ENCODE data around the gene ZDHHC11B. TPM values are rescaled to one million over a fixed set of nuclear protein-coding genes. Genes with fewer than 3 reads are reported as not detected.

The ZDHHC11B gene
- total RNA-seq, 2 donors from 2014 or later, result 0.55 to 3.0 TPM

- Histone ChIP-seq H3K4me1 (replicated peaks) (no peaks in the 10 kb centered on the region), H3K27me3 (replicated peaks; ENCODE audit: insufficient read depth) (no peaks in the 10 kb centered on the region), H3K36me3 (no peaks in the 10 kb centered on the region), H3K4me3 (no peak overlapping the region), H3K27ac (no peak overlapping the region), H3K9me3 (no peaks in the 10 kb centered on the region)
- no peak for DNase-seq (ENCODE audit: low spot score)
- WGBS, result 87% methylated on average over 31 of the region's 38 CpGs
- intact Hi-C loops (cut with DNase I), result no loop called here
- no peak for TF ChIP-seq CTCF (IDR thresholded peaks at IDR 0.05)
- TF ChIP-seq POLR2A (IDR thresholded peaks at IDR 0.05), result no peak
- TF ChIP-seq POLR2AphosphoS5 (IDR thresholded peaks at IDR 0.05), result no peak
Measured at GRCh38 chr5:663436-664342, 120.8 kb downstream of the ZDHHC11B start.

DNA sequence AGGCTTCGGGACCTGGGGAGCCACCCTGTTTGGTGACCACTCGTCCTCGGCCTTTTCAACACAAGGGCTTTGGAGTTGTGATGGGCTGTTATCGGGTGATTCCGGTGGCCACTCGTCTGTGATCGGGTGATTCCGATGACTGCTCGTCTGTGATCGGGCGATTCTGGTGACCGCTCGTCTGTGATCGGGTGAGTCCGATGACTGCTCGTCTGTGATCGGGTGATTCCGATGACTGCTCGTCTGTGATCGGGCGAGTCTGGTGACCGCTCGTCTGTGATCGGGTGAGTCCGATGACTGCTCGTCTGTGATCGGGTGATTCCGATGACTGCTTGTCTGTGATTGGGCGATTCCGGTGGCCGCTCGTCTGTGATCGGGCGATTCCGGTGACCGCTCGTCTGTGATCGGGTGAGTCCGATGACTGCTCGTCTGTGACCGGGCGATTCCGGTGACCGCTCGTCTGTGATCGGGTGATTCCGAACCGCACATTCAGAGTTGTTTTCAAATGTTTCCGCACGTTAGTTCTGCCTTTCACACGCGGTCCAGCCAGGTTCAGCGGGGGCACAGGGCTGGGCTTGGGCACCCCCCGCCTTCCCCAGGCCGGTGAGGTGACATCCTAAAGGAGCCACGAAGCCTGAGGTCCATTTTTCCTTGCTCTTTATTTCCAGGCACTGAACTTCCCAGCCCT lies 121.6 kb downstream of the ZDHHC11B start:
- no peak for DNase-seq (ENCODE audit: low spot score)
- Histone ChIP-seq H3K27me3 (replicated peaks; ENCODE audit: insufficient read depth) (no peaks in the 10 kb centered on the region), H3K9me3 (no peaks in the 10 kb centered on the region), H3K4me1 (replicated peaks) (no peaks in the 10 kb centered on the region), H3K4me3 (no peak overlapping the region), H3K36me3 (no peaks in the 10 kb centered on the region), H3K27ac (no peak overlapping the region)
- no peak for TF ChIP-seq POLR2A (IDR thresholded peaks at IDR 0.05)
- no peak for TF ChIP-seq CTCF (IDR thresholded peaks at IDR 0.05)
- no peak for TF ChIP-seq POLR2AphosphoS5 (IDR thresholded peaks at IDR 0.05)
- WGBS, result 95% methylated on average over 56 of the region's 56 CpGs
- intact Hi-C loops (cut with DNase I), result no loop called here

DNA sequence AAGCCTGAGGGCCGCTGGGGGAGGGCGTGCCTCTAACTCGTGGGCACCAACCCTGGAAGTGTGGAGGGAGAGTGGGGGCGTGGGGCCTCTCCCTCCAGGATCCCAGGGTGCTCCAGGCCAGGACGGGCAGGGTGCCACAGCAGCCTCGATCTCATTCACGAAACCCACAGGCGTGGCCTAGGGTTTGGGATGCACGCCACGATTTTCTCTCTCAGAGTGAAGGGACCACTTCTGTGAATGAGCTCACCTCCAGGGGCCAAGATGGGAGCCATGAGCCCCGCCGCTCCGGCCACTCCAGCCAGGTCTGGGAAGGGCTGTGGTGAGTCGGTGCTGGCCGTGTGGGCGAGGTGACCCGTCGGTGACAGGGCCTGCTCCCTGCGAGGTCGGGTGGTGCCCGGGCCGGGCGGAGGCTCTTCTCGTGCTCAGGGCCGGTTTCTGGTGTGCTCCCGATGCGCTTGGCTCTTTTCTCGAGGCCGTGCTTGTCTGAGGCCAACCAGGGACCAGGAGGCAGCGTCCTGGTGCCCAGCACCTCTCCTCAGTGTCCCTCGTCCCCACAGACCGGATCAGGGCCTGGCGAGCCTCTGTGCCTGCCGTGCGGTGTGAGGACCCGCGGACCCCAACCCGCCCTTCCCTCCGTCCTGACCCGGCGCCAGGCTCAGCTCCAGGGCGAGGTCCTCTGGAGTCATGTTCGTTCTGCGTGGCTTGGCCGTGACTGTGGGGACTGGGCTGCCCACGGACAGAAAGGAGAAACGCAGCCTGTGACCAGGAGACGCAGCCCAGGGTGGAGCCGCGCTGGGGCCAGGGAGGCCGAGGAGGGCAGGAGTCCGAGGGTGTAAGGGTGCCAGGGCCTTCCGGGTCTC lies 122.4 kb downstream of the ZDHHC11B start:
- no peak for DNase-seq (ENCODE audit: low spot score)
- Histone ChIP-seq H3K4me3 (no peak overlapping the region), H3K27me3 (replicated peaks; ENCODE audit: insufficient read depth) (no peaks in the 10 kb centered on the region), H3K9me3 (no peaks in the 10 kb centered on the region), H3K27ac (no peak overlapping the region), H3K4me1 (replicated peaks) (no peaks in the 10 kb centered on the region), H3K36me3 (no peaks in the 10 kb centered on the region)
- no peak for TF ChIP-seq POLR2A (IDR thresholded peaks at IDR 0.05)
- WGBS, result 98% methylated on average over 53 of the region's 53 CpGs
- intact Hi-C loops (cut with DNase I), result no loop called here

DNA sequence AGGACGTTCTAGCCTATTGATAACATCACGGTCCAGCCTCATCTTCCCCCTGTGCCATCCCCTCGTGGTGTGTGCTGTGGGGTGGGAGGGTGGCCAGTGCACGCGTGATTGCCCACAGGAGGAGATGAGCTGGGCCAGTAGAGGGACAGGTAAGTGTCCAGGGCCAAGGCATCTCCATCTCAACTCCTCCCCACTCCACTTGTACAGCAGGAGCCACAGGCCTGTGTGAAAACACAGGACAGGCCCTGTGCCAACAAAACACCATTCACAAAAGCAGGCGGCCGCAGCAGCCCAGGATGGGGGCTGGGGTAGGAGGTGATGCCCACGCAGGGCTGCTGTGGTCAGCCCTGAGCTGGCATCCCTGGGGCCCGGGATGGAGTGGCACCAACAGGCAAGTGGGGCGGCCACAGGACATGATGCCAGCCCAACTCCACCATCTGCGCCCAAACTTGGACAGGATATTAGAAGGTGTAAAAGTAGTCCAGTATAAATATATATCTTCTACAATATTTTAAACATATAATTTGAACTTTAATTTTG lies 124.0 kb downstream of the ZDHHC11B start:
- H3K4me1 ChIP-seq (replicated peaks), result no peaks in the 10 kb centered on the region
- H3K9me3 ChIP-seq, result no peaks in the 10 kb centered on the region
- no peak for TF ChIP-seq CTCF (IDR thresholded peaks at IDR 0.05)
- TF ChIP-seq POLR2A (IDR thresholded peaks at IDR 0.05), result no peak
- TF ChIP-seq POLR2AphosphoS5 (IDR thresholded peaks at IDR 0.05), result no peak
- H3K27ac ChIP-seq, result no peak overlapping the region
- no peaks in the 10 kb centered on the region for H3K36me3 ChIP-seq
- H3K4me3 ChIP-seq, result no peak overlapping the region
- no peak for DNase-seq (ENCODE audit: low spot score)
- no peaks in the 10 kb centered on the region for H3K27me3 ChIP-seq (replicated peaks; ENCODE audit: insufficient read depth)
- 95% methylated on average over 11 of the region's 11 CpGs for WGBS
- intact Hi-C loops (cut with DNase I), result no loop called here

Other genes starting within 250 kb of the ZDHHC11B start
- 10 to 100 TPM in 1 of 2 donors, 1 to 10 TPM in 1; 6.4 to 12.8 TPM for gene CEP72, start 172.4 kb downstream of the ZDHHC11B start, total RNA-seq
- 1 to 10 TPM; 2.3 to 6.9 TPM for gene TPPP, start 91.4 kb downstream of the ZDHHC11B start, total RNA-seq
- 1 to 10 TPM; 1.2 to 9.8 TPM for gene ZDHHC11, start 66.3 kb upstream of the ZDHHC11B start, total RNA-seq
- gene BRD9, start 108.1 kb upstream of the ZDHHC11B start, total RNA-seq, result 10 to 100 TPM; 17.9 to 46.2 TPM
- gene TRIP13, start 108.2 kb upstream of the ZDHHC11B start, total RNA-seq, result 10 to 100 TPM in 1 of 2 donors, 1 to 10 TPM in 1; 1.8 to 11.9 TPM
- gene NKD2, start 224.1 kb upstream of the ZDHHC11B start, total RNA-seq, result 10 to 100 TPM in 1 of 2 donors, 1 to 10 TPM in 1; 2.9 to 22.1 TPM

Data from prostate gland (tissue), 2 donors.